Loucy (cell line): Measurements from ENCODE around the gene H6PD.

ENCODE experiments used
- H2AFZ ChIP-seq: fragments of 200-600 bp; sonication (generic); 2 replicates; pipeline ENCODE4 v1.6.0; 2016; ENCODE audit warnings: antibody characterized with exemption, mild to moderate bottlenecking, low read length, moderate library complexity
- H3F3A ChIP-seq: fragments of 200-600 bp; 2 replicates; pipeline ENCODE4 v1.6.0; 2016; ENCODE audit warnings: antibody characterized with exemption, low read depth, mild to moderate bottlenecking
- H3K27me3 ChIP-seq: fragments of 200-600 bp; sonication (generic); 2 replicates; pipeline ENCODE4 v1.6.1; 2014; ENCODE audit warnings: low read length, mild to moderate bottlenecking; ENCODE audit not compliant: insufficient read depth, poor library complexity, severe bottlenecking
- H3K36me3 ChIP-seq: fragments of 200-600 bp; sonication (generic); 2 replicates; pipeline ENCODE4 v1.6.1; 2016; ENCODE audit warnings: low read length; ENCODE audit not compliant: insufficient read depth
- H3K4me1 ChIP-seq: fragments of 200-600 bp; sonication (generic); 2 replicates; pipeline ENCODE4 v1.5.1; 2014; ENCODE audit warnings: low read length, mild to moderate bottlenecking; ENCODE audit not compliant: insufficient read depth, poor library complexity, severe bottlenecking
- H3K4me2 ChIP-seq: fragments of 200-600 bp; sonication (generic); 2 replicates; pipeline ENCODE4 v1.6.0; 2014; ENCODE audit warnings: antibody characterized with exemption, low read length, low read depth, mild to moderate bottlenecking; ENCODE audit not compliant: poor library complexity, severe bottlenecking
- H3K4me3 ChIP-seq: fragments of 200-600 bp; sonication (generic); 2 replicates; pipeline ENCODE4 v1.5.1; 2014; ENCODE audit warnings: low read length, mild to moderate bottlenecking, mixed read lengths; ENCODE audit not compliant: poor library complexity, severe bottlenecking
- H3K79me2 ChIP-seq: fragments of 200-600 bp; sonication (generic); 2 replicates; pipeline ENCODE4 v1.6.1; 2014; ENCODE audit warnings: low read length; ENCODE audit not compliant: insufficient read depth
- H3K9ac ChIP-seq: fragments of 200-600 bp; sonication (generic); 2 replicates; pipeline ENCODE4 v1.6.0; 2014; ENCODE audit warnings: mild to moderate bottlenecking, low read depth, low read length, moderate library complexity; ENCODE audit not compliant: poor library complexity, severe bottlenecking
- H3K9me2 ChIP-seq: fragments of 200-600 bp; sonication (generic); replicated peaks from 2 replicates; pipeline ENCODE4 v1.6.1; 2016; ENCODE audit warnings: low read depth, low read length, mixed read lengths
- H3K9me3 ChIP-seq: fragments of 200-600 bp; sonication (generic); 2 replicates; pipeline ENCODE4 v1.6.1; 2014; ENCODE audit warnings: mild to moderate bottlenecking, antibody characterized with exemption, low read length, low read depth; ENCODE audit not compliant: insufficient read depth
- H4K20me1 ChIP-seq: fragments of 200-600 bp; sonication (generic); 2 replicates; pipeline ENCODE4 v1.6.0; 2014; ENCODE audit warnings: antibody characterized with exemption, low read length, mild to moderate bottlenecking; ENCODE audit not compliant: insufficient read depth, poor library complexity, severe bottlenecking
- CTCF ChIP-seq: fragments of 200-600 bp; sonication (generic); conservative IDR thresholded peaks from 2 replicates; pipeline ENCODE4 v1.5.1; 2014; ENCODE audit warnings: mild to moderate bottlenecking, antibody characterized with exemption, low read length
- EZH2phosphoT487 ChIP-seq: fragments of 200-600 bp; IDR thresholded peaks from 2 replicates; pipeline ENCODE4 v1.6.1; 2018; ENCODE audit warnings: antibody characterized with exemption, mild to moderate bottlenecking, moderate library complexity, borderline replicate concordance

Gene H6PD

DNA sequence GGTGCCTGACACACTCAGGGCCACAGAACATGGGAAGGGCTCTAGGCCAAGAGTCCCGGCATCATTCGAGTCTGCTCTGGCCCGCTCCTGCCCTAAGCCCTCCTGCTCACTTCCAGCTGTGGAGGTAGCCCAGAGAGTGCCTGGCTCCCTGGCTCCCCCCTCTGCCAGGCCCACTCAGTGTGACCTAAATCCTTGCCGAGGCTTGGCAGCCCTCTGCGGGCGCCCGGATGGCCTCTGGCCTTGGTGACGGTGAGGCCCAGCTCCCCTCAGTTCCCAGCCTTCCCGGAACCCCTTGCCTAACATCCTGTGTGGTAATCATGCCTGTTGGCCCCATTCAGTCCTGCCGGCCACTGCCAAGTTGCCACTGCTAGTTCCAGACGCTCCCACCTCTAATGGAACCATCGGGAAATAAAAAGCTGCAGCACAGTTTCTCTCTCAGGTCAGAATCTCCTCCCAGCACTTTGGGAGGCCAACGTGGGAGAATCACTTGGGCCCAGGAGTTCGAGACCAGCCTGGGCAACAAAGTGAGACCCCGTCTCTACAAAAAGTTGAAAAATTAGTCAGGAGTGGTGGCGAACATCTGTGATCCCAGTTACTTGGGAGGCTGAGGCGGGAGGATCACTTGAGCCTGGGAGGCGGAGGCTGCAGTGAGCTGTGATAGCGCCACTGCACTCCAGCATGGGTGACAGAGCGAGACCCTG is 1.2 kb upstream of the H6PD start:
- peaks cover 32% of the 10 kb centered on the region for H3K4me1 ChIP-seq
- no peaks in the 10 kb centered on the region for H4K20me1 ChIP-seq
- H3K4me3 ChIP-seq: no peak overlapping the region
- no peaks in the 10 kb centered on the region for H3K9me2 ChIP-seq
- H3K36me3 ChIP-seq: no peaks in the 10 kb centered on the region
- H3K4me2 ChIP-seq: no peak overlapping the region
- peaks cover 34% of the 10 kb centered on the region for H3K79me2 ChIP-seq
- TF ChIP-seq CTCF: no peak
- H3K9ac ChIP-seq: no peak overlapping the region
- 0 out of 2 replicates have a peak, but pooled peaks cover 2% of the 10 kb centered on the region for H3F3A ChIP-seq
- no peaks in the 10 kb centered on the region for H3K27me3 ChIP-seq
- H3K9me3 ChIP-seq: no peaks in the 10 kb centered on the region
- no peak overlapping the region for H2AFZ ChIP-seq

DNA sequence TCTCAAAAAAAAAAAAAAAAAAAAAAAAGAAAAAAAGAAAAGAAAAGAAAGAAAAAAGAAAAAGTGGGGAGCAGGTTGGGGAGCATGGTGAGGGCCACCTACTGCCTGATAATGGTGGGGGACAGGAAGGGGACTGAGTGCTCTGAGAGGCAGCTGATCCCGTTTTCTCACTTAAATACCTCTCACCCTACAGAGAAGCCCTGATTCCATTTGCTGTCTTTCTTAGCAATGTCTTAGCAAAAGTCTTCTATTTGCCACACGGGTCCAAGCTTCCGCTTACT is 692 bp upstream of the H6PD start:
- H3K9ac ChIP-seq: peak overlapping the region; percentile 38
- peak overlapping the region; percentile 66 for H3K4me3 ChIP-seq
- H4K20me1 ChIP-seq: no peaks in the 10 kb centered on the region
- peaks cover 37% of the 10 kb centered on the region for H3K4me1 ChIP-seq
- H3K36me3 ChIP-seq: no peaks in the 10 kb centered on the region
- H3K79me2 ChIP-seq: peaks cover 37% of the 10 kb centered on the region
- H2AFZ ChIP-seq: peak overlapping the region; percentile 49
- no peaks in the 10 kb centered on the region for H3K9me2 ChIP-seq
- H3K9me3 ChIP-seq: no peaks in the 10 kb centered on the region
- H3K4me2 ChIP-seq: peak overlapping the region; percentile 69
- TF ChIP-seq CTCF (no peak), EZH2phosphoT487 (no peak)
- H3F3A ChIP-seq: 0 out of 2 replicates have a peak, but pooled peaks cover 2% of the 10 kb centered on the region
- no peaks in the 10 kb centered on the region for H3K27me3 ChIP-seq

DNA sequence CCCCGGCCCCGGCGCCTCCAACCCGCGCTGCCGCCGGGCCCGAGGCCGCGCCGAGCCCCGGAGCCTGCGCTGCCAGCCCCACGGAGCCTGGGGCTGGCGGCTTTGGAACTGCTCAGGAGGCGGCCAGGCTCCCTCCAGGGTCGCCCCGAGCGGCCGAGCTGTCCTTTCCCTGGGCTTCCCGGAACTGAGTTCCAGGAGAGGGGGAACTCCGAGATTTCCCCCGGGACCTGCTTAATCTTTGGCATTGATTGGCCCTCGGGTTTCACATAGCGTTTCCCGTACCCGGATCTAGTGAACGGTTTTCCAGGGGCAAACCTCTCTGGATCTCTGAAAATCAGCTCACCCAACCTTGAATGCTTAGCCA is 504 bp downstream of the H6PD start:
- H3K9ac ChIP-seq: peak overlapping the region; percentile 96
- H4K20me1 ChIP-seq: no peaks in the 10 kb centered on the region
- H3K4me2 ChIP-seq: peak overlapping the region; percentile 81
- no peaks in the 10 kb centered on the region for H3K9me3 ChIP-seq
- TF ChIP-seq EZH2phosphoT487 (no peak), CTCF (no peak)
- no peaks in the 10 kb centered on the region for H3K9me2 ChIP-seq
- H3K79me2 ChIP-seq: peaks cover 39% of the 10 kb centered on the region
- H3K36me3 ChIP-seq: no peaks in the 10 kb centered on the region
- peak overlapping the region; percentile 35; the same call in 1 of the 2 replicates for H2AFZ ChIP-seq
- peaks cover 48% of the 10 kb centered on the region for H3K4me1 ChIP-seq
- peak overlapping the region; percentile 97 for H3K4me3 ChIP-seq
- no peaks in the 10 kb centered on the region for H3K27me3 ChIP-seq
- 0 out of 2 replicates have a peak, but pooled peaks cover 2% of the 10 kb centered on the region for H3F3A ChIP-seq
